ENCODE data around the gene REEP1.

Gene REEP1

GRCh38 chr2:86372641-86373502, 35.4 kb upstream of the REEP1 start:
- peak; percentile 21 for TF ChIP-seq CTCF (IDR thresholded peaks at IDR 0.05; ENCODE audit: borderline replicate concordance, control extremely low read depth, extremely low read depth, insufficient read depth, missing control alignments)
- in situ Hi-C loops (cut with MboI; ENCODE audit: low sequenced_read_pairs, unreplicated experiment): no loop called here
- no peak for DNase-seq (ENCODE audit: low spot score)

- in situ Hi-C loops (cut with MboI; ENCODE audit: low sequenced_read_pairs, unreplicated experiment): no loop called here
- TF ChIP-seq CTCF (IDR thresholded peaks at IDR 0.05; ENCODE audit: borderline replicate concordance, control extremely low read depth, extremely low read depth, insufficient read depth, missing control alignments): no peak
- DNase-seq (ENCODE audit: low spot score): no peak
These were observed 34.7 kb upstream of the REEP1 start for GRCh38 chr2:86372133-86372532.

- TF ChIP-seq CTCF (IDR thresholded peaks at IDR 0.05; ENCODE audit: borderline replicate concordance, control extremely low read depth, extremely low read depth, insufficient read depth, missing control alignments): no peak
- no peak for DNase-seq (ENCODE audit: low spot score)
- in situ Hi-C loops (cut with MboI; ENCODE audit: low sequenced_read_pairs, unreplicated experiment): no loop called here
These were observed 34.1 kb upstream of the REEP1 start for GRCh38 chr2:86371527-86371926.

- no peak for TF ChIP-seq CTCF (IDR thresholded peaks at IDR 0.05; ENCODE audit: borderline replicate concordance, control extremely low read depth, extremely low read depth, insufficient read depth, missing control alignments)
- in situ Hi-C loops (cut with MboI; ENCODE audit: low sequenced_read_pairs, unreplicated experiment): no loop called here
- DNase-seq (ENCODE audit: low spot score): no peak
These were observed 33.2 kb upstream of the REEP1 start for GRCh38 chr2:86370579-86370978.

GRCh38 chr2:86368161-86368824, 30.9 kb upstream of the REEP1 start:
- peak; percentile 68 for TF ChIP-seq CTCF (IDR thresholded peaks at IDR 0.05; ENCODE audit: borderline replicate concordance, control extremely low read depth, extremely low read depth, insufficient read depth, missing control alignments)
- in situ Hi-C loops (cut with MboI; ENCODE audit: low sequenced_read_pairs, unreplicated experiment): loop anchor here (10.0 kb wide), 1 partner anchor 143 kb away; no protein-coding TSS in a partner anchor
- DNase-seq (ENCODE audit: low spot score): peak; percentile 77

- in situ Hi-C loops (cut with MboI; ENCODE audit: low sequenced_read_pairs, unreplicated experiment): loop anchor here (10.0 kb wide), 1 partner anchor 143 kb away; no protein-coding TSS in a partner anchor
- no peak for TF ChIP-seq CTCF (IDR thresholded peaks at IDR 0.05; ENCODE audit: borderline replicate concordance, control extremely low read depth, extremely low read depth, insufficient read depth, missing control alignments)
- DNase-seq (ENCODE audit: low spot score): no peak
These were observed 30.0 kb upstream of the REEP1 start for GRCh38 chr2:86367499-86367777.

All from GM13976 (cell line).